H1 (cell line): ENCODE results near the gene KLRC2. TPM values are rescaled to one million over a fixed set of nuclear protein-coding genes. Genes with fewer than 3 reads are reported as not detected.

Experiments
- CTCF ChIA-PET: fragments of 300-600 bp; sonication (Branson Sonifier 250); formaldehyde crosslinking; loops from one replicate; lab custom pipeline; 2021; ENCODE audit not compliant: partially characterized antibody; lab: Charles Lee
- POLR2A ChIA-PET: fragments of 300-600 bp; sonication (Branson Sonifier 250); formaldehyde crosslinking; loops from one replicate; lab custom pipeline; 2021; ENCODE audit warnings: inconsistent platforms; ENCODE audit not compliant: partially characterized antibody; lab: Charles Lee
- DNase-seq, 2 experiments: peaks; one replicate each; pipeline versions ENCODE4 v3.0.0 to v3.0.0-alpha.2; 2010 to 2022; ENCODE audit warnings: low spot score in 2 of 2, low read depth in 1 of 2, mixed read lengths in 1 of 2
- FAIRE-seq: peaks from 2 replicates; lab custom pipeline; 2011; peaks lifted over from hg19 to GRCh38; lab: Jason Lieb, UNC
- H2AFZ ChIP-seq: 2 replicates; pipeline ENCODE4 v1.8.1; 2012; ENCODE audit warnings: low read length, inconsistent platforms
- H2AK5ac ChIP-seq: 2 replicates; pipeline ENCODE4 v1.6.1; 2013; ENCODE audit warnings: low read depth, low read length
- H2BK120ac ChIP-seq: replicated peaks from 2 replicates; pipeline ENCODE3; 2013; ENCODE audit warnings: low read depth, low read length, inconsistent platforms
- H2BK12ac ChIP-seq: 2 replicates; pipeline ENCODE4 v1.6.1; 2013; ENCODE audit warnings: low read depth, low read length
- H2BK15ac ChIP-seq: 2 replicates; pipeline ENCODE4 v1.6.1; 2013; ENCODE audit warnings: low read length
- H2BK20ac ChIP-seq: 2 replicates; pipeline ENCODE4 v1.6.1; 2013; ENCODE audit warnings: low read length
- H2BK5ac ChIP-seq: 2 replicates; pipeline ENCODE4 v1.6.1; 2013; ENCODE audit warnings: low read depth, low read length
- H3K14ac ChIP-seq: 2 replicates; pipeline ENCODE4 v1.6.1; 2013; ENCODE audit warnings: inconsistent platforms; ENCODE audit not compliant: insufficient read length
- H3K18ac ChIP-seq: 2 replicates; pipeline ENCODE4 v1.6.1; 2013; ENCODE audit warnings: low read length; ENCODE audit errors: extremely low read depth
- H3K23ac ChIP-seq: 2 replicates; pipeline ENCODE4 v1.6.1; 2013; ENCODE audit warnings: inconsistent platforms; ENCODE audit not compliant: insufficient read length
- H3K23me2 ChIP-seq: 2 replicates; pipeline ENCODE4 v1.6.1; 2013; ENCODE audit warnings: low read depth, low read length
- H3K27ac ChIP-seq: 2 replicates; pipeline ENCODE4 v1.6.1; 2011; ENCODE audit warnings: low read depth, low read length, inconsistent platforms
- H3K27me3 ChIP-seq, 4 experiments: replicated peaks in 1 of 4; 1 replicate in 1 of 4; 2 replicates in 3 of 4; pipeline versions ENCODE4 v1.6.1 to v1.8.1; 2011 to 2013; ENCODE audit warnings: low read length in 3 of 4, mild to moderate bottlenecking in 3 of 4, inconsistent platforms in 2 of 4, mixed read lengths in 2 of 4, moderate library complexity in 1 of 4; ENCODE audit not compliant: control insufficient read depth in 3 of 4, insufficient read depth in 3 of 4; ENCODE audit errors: extremely low read depth in 1 of 4
- H3K36me3 ChIP-seq, 4 experiments: 2 replicates each; pipeline versions ENCODE4 v1.6.1 to v1.8.1; 2011 to 2013; ENCODE audit warnings: mild to moderate bottlenecking in 4 of 4, low read length in 3 of 4, moderate library complexity in 2 of 4, control low read depth in 1 of 4, inconsistent platforms in 1 of 4; ENCODE audit not compliant: insufficient read depth in 4 of 4, control insufficient read depth in 2 of 4
- H3K4ac ChIP-seq: replicated peaks from 2 replicates; pipeline ENCODE3; 2013; ENCODE audit warnings: low read length, low read depth, mixed read lengths, inconsistent platforms; ENCODE audit not compliant: insufficient read length
- H3K4me1 ChIP-seq, 4 experiments: replicated peaks in 1 of 4; 1 replicate in 1 of 4; 2 replicates in 3 of 4; pipeline versions ENCODE4 v1.6.1 to v1.8.1; 2011 to 2013; ENCODE audit warnings: low read length in 3 of 4, inconsistent platforms in 2 of 4, mixed read lengths in 1 of 4; ENCODE audit not compliant: insufficient read depth in 4 of 4, control insufficient read depth in 3 of 4
- H3K4me2 ChIP-seq, 2 experiments: 2 replicates each; pipeline versions ENCODE4 v1.6.1 to v1.8.1; 2011 to 2013; ENCODE audit warnings: low read depth in 2 of 2, low read length in 2 of 2, control low read depth in 1 of 2, inconsistent platforms in 1 of 2, mild to moderate bottlenecking in 1 of 2; ENCODE audit not compliant: insufficient read depth in 1 of 2
- H3K4me3 ChIP-seq, 4 experiments: fragments of 200-600, 300-600 bp in 1 of 4; sonication (generic), shearing (Covaris generic), sonication (Bioruptor Twin) in 1 of 4; 2 replicates each; pipeline versions ENCODE4 v1.5.1 to v1.8.1; 2011 to 2016; ENCODE audit warnings: low read length in 4 of 4, low read depth in 3 of 4, control low read depth in 2 of 4, inconsistent platforms in 2 of 4, mild to moderate bottlenecking in 2 of 4, mixed read lengths in 1 of 4, moderate library complexity in 1 of 4; ENCODE audit not compliant: insufficient read depth in 2 of 4; ENCODE audit errors: extremely low read depth in 1 of 4
- H3K56ac ChIP-seq: replicated peaks from 2 replicates; pipeline ENCODE3; 2013; ENCODE audit warnings: low read depth, mild to moderate bottlenecking, mixed read lengths, low read length, inconsistent platforms; ENCODE audit not compliant: insufficient read length
- H3K79me1 ChIP-seq: 2 replicates; pipeline ENCODE4 v1.6.1; 2013; ENCODE audit warnings: low read depth, low read length, control low read depth
- H3K79me2 ChIP-seq, 2 experiments: 2 replicates each; pipeline versions ENCODE4 v1.6.1 to v1.8.1; 2012 to 2013; ENCODE audit warnings: low read length in 2 of 2, mild to moderate bottlenecking in 2 of 2, inconsistent platforms in 1 of 2; ENCODE audit not compliant: insufficient read depth in 2 of 2, control insufficient read depth in 1 of 2
- H3K9ac ChIP-seq, 4 experiments: replicated peaks in 1 of 4; 1 replicate in 1 of 4; 2 replicates in 3 of 4; pipeline versions ENCODE4 v1.6.1 to v1.8.1; 2011 to 2013; ENCODE audit warnings: low read depth in 3 of 4, low read length in 3 of 4, control low read depth in 2 of 4, mild to moderate bottlenecking in 2 of 4, moderate library complexity in 2 of 4, inconsistent platforms in 1 of 4; ENCODE audit errors: extremely low read depth in 1 of 4
- H3K9me3 ChIP-seq, 2 experiments: 2 replicates each; pipeline versions ENCODE4 v1.6.1 to v1.8.1; 2012 to 2013; ENCODE audit warnings: mild to moderate bottlenecking in 2 of 2, moderate library complexity in 2 of 2, control low read depth in 1 of 2, inconsistent platforms in 1 of 2, low read depth in 1 of 2, low read length in 1 of 2, mixed read lengths in 1 of 2; ENCODE audit not compliant: insufficient read depth in 2 of 2
- H4K20me1 ChIP-seq, 2 experiments: replicated peaks in 1 of 2; 2 replicates each; pipeline versions ENCODE3 to v1.8.1; 2011 to 2013; ENCODE audit warnings: inconsistent platforms in 2 of 2, low read length in 2 of 2, mild to moderate bottlenecking in 1 of 2; ENCODE audit not compliant: insufficient read depth in 2 of 2, control insufficient read depth in 1 of 2
- H4K5ac ChIP-seq: 2 replicates; pipeline ENCODE4 v1.6.1; 2013; ENCODE audit warnings: low read length, low read depth, mixed read lengths, inconsistent platforms; ENCODE audit not compliant: insufficient read length
- H4K8ac ChIP-seq: 2 replicates; pipeline ENCODE4 v1.8.0; 2013; ENCODE audit warnings: mild to moderate bottlenecking, moderate library complexity, low read length, inconsistent platforms; ENCODE audit not compliant: insufficient read depth; ENCODE audit errors: extremely low read depth
- H4K91ac ChIP-seq: replicated peaks from 2 replicates; pipeline ENCODE3; 2013; ENCODE audit warnings: low read length, mixed read lengths, inconsistent platforms; ENCODE audit not compliant: insufficient read length
- ASH2L ChIP-seq: fragments of 200-600, 300-600 bp; sonication (generic); IDR thresholded peaks from one replicate; pipeline ENCODE4 v1.7.1; 2017; ENCODE audit warnings: low read length
- CHD1 ChIP-seq: IDR thresholded peaks from 2 replicates; pipeline ENCODE4 v1.6.1; 2012; ENCODE audit warnings: low read depth, low read length, improper control_type of control experiment
- KDM1A ChIP-seq: fragments of 200-600, 300-600 bp; sonication (generic); IDR thresholded peaks from 2 replicates; pipeline ENCODE4 v1.7.1; 2016; ENCODE audit warnings: mild to moderate bottlenecking, low read length, borderline replicate concordance
- RBBP5 ChIP-seq: IDR thresholded peaks from 2 replicates; pipeline ENCODE4 v1.7.1; 2012; ENCODE audit warnings: low read depth, mild to moderate bottlenecking, inconsistent platforms, low read length, moderate library complexity, borderline replicate concordance
- SUZ12 ChIP-seq: fragments of 200-600 bp; sonication (generic); IDR thresholded peaks from 2 replicates; pipeline ENCODE4 v1.6.1; 2012; ENCODE audit warnings: mild to moderate bottlenecking, inconsistent platforms, low read length, moderate library complexity, mixed read lengths
- TAF7 ChIP-seq: optimal IDR thresholded peaks from 2 replicates; pipeline ENCODE3; 2011; ENCODE audit warnings: low read depth, mild to moderate bottlenecking, inconsistent platforms, low read length, moderate library complexity, borderline replicate concordance
- TBP ChIP-seq: IDR thresholded peaks from 2 replicates; pipeline ENCODE4 v1.6.1; 2011; ENCODE audit warnings: low read depth, low read length, improper control_type of control experiment
- TEAD4 ChIP-seq: IDR thresholded peaks from 2 replicates; pipeline ENCODE4 v1.6.1; 2012; ENCODE audit warnings: low read depth, low read length, inconsistent platforms, mixed read lengths
- WGBS, 2 experiments: shearing (Covaris generic) in 1 of 2; methylation state at CpG; one replicate each; pipeline versions ENCODE4 v1.1.6 to v1.1.7; 2013 to 2015; ENCODE audit warnings: low lambda C conversion rate in 2 of 2, mixed read lengths in 2 of 2, inconsistent platforms in 1 of 2, low coverage in 1 of 2, missing lambda C conversion rate in 1 of 2; ENCODE audit not compliant: insufficient replicate concordance in 2 of 2, insufficient coverage in 1 of 2, insufficient read length in 1 of 2; ENCODE audit errors: extremely low coverage in 1 of 2, missing lambda C conversion rate in 1 of 2; 5-methylcytosine and 5-hydroxymethylcytosine counted together
- polyA plus RNA-seq, 7 experiments: library from polyadenylated mRNA; depleted of rRNA in 3 of 7; stranded (reverse) in 5 of 7; unstranded in 2 of 7; fragments of >200 nt in 5 of 7; fragments of 200-250 nt in 2 of 7; gene quantifications; 1 replicate in 5 of 7; 2 replicates in 1 of 7; 4 replicates in 1 of 7; pipeline versions ENCODE4 v1.2.1 to v1.2.3, GENCODE V29; 2011 to 2013; ENCODE audit warnings: missing spikeins in 2 of 7, mixed read lengths in 2 of 7
- total RNA-seq: library from RNA; stranded (reverse); fragmentation: NEBNext Ultra II Directional; extraction: Animal tissue kit (Norgen Biotek cat#: 25700); gene quantifications from 2 replicates; pipeline ENCODE4 v1.2.1, GENCODE V29; 2021
- TF ChIP-seq, protein P1 (sequence below): IDR thresholded peaks from 2 replicates; pipeline ENCODE4 v1.6.1; 2012; ENCODE audit warnings: low read length, inconsistent platforms
- TF ChIP-seq, protein P2 (sequence below): IDR thresholded peaks from 2 replicates; pipeline ENCODE4 v1.6.1; 2011; ENCODE audit warnings: low read length, improper control_type of control experiment

Gene KLRC2
- total and polyA plus RNA-seq, 2 of the 8 experiments (the other 6 are each of a cell fraction or from before 2014, with no cell fraction given), result not detected

DNA sequence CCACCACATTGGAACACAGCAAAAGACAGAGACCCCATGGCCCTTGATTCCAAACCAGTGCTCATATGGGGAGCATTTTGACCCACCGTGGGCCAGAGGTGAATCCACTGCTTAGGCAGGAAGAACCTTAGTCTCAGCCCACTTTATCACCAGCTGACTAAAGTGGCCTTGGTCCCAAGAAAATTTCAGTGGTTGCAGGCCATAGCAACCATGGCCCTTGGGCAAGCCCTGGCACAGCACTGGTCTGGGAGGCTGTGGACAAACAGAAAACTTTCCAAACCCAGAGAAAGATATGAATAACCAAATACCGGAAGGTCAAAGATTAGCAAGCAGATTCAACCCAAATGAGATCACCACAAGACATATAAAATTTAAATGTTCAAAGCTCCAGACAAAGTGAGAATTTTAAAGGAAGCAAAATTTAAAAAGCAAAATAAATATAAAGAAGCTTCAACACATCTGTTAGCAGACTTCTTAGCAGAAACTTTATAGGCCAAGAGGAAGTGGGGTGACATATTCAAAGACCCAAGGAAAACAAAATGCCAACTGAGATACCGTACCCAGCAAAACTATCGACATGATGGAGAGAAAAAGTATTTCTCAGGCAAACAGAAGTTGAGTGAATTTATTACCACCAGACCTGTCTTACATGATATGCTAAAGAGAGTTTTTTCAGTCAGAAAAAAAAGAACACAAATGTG lies 53.7 kb downstream of the KLRC2 start:
- CTCF ChIA-PET, result no interaction called here
- H4K5ac ChIP-seq, result no peak overlapping the region
- no peak overlapping the region for H3K27ac ChIP-seq
- no peak overlapping the region for H3K14ac ChIP-seq
- no peaks in the 10 kb centered on the region for H3K4me1 ChIP-seq
- H2BK12ac ChIP-seq, result no peak overlapping the region
- no peak overlapping the region for H3K56ac ChIP-seq
- no peaks in the 10 kb centered on the region; a peak in 1 of 4 replicates for H3K9me3 ChIP-seq
- H4K91ac ChIP-seq, result no peak overlapping the region
- no peak for FAIRE-seq
- POLR2A ChIA-PET, result no interaction called here
- H3K9ac ChIP-seq, result no peak overlapping the region
- H2BK20ac ChIP-seq, result no peak overlapping the region
- H4K20me1 ChIP-seq, result no peaks in the 10 kb centered on the region
- 94% methylated on average over 4 of the region's 4 CpGs; no CpG with 5 or more reads in 1 of the 2 experiments for WGBS, 2 experiments
- no peak overlapping the region for H2AK5ac ChIP-seq
- no peak overlapping the region for H3K4me3 ChIP-seq
- no peaks in the 10 kb centered on the region for H3K79me2 ChIP-seq
- no peaks in the 10 kb centered on the region for H3K23me2 ChIP-seq
- H4K8ac ChIP-seq, result no peak overlapping the region; the same call in 1 of the 2 replicates
- H3K23ac ChIP-seq, result no peak overlapping the region
- H3K36me3 ChIP-seq, result no peaks in the 10 kb centered on the region
- no peaks in the 10 kb centered on the region for H3K27me3 ChIP-seq
- H2BK15ac ChIP-seq, result no peak overlapping the region
- no peak overlapping the region for H2BK120ac ChIP-seq
- H3K4ac ChIP-seq, result no peak overlapping the region
- H2AFZ ChIP-seq, result no peak overlapping the region
- no peaks in the 10 kb centered on the region for H3K79me1 ChIP-seq
- H3K4me2 ChIP-seq, result no peak overlapping the region
- DNase-seq, result no peak
- H2BK5ac ChIP-seq, result no peak overlapping the region
- H3K18ac ChIP-seq, result no peak overlapping the region
- no peak for TF ChIP-seq ASH2L
- TF ChIP-seq SUZ12, result no peak
- no peak for TF ChIP-seq CHD1
- no peak for TF ChIP-seq KDM1A
- TF ChIP-seq TBP, result no peak
- TF ChIP-seq, protein P1, sequence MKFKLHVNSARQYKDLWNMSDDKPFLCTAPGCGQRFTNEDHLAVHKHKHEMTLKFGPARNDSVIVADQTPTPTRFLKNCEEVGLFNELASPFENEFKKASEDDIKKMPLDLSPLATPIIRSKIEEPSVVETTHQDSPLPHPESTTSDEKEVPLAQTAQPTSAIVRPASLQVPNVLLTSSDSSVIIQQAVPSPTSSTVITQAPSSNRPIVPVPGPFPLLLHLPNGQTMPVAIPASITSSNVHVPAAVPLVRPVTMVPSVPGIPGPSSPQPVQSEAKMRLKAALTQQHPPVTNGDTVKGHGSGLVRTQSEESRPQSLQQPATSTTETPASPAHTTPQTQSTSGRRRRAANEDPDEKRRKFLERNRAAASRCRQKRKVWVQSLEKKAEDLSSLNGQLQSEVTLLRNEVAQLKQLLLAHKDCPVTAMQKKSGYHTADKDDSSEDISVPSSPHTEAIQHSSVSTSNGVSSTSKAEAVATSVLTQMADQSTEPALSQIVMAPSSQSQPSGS, result no peak
- TF ChIP-seq, protein P2, sequence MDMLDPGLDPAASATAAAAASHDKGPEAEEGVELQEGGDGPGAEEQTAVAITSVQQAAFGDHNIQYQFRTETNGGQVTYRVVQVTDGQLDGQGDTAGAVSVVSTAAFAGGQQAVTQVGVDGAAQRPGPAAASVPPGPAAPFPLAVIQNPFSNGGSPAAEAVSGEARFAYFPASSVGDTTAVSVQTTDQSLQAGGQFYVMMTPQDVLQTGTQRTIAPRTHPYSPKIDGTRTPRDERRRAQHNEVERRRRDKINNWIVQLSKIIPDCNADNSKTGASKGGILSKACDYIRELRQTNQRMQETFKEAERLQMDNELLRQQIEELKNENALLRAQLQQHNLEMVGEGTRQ, result no peak
- TF ChIP-seq RBBP5, result no peak
- no peak for TF ChIP-seq TEAD4
- TF ChIP-seq TAF7, result no peak
